ENCODE data around the gene ATP8B2. TPM values are rescaled to one million over a fixed set of nuclear protein-coding genes. Genes with fewer than 3 reads are reported as not detected.
"Not testable (repeated sequence)": the region's sequence is repeated elsewhere in the genome, so short reads cannot be mapped to it uniquely, and the experiment has no call there.

Gene ATP8B2
- total RNA-seq, 4 donors from 2014 or later, result 2.4 to 55.5 (median 11.1) TPM

DNA sequence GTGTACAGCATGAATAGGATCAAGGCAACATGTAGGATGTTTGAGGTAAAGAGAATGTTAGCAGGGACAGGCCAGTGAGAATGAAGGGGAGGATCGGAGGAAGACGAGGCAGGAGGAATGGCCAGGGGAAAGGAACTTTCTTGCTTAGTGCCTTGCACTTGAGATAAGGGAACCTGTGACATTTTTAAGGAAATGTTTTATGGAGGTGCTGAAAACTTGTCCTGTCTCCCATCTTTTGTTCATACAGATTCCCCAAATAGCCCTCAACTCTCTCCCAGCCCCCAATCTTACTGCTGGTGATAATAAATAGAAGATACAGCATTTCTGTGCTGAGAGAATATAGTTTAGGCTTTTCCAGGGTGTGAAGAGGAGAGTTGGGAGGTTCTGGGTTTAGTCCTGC, 13.6 kb downstream of the ATP8B2 start:
- peaks cover under 1 to 75% (median 2%) of the 10 kb centered on the region in 3 donors for H3K36me3 ChIP-seq
- WGBS, 2 donors, result 88 to 95% methylated on average over 2 of the region's 2 CpGs
- intact Hi-C loops (cut with DNase I), result no loop called here
- H3K27ac ChIP-seq, result no peak overlapping the region
- no peaks in the 10 kb centered on the region for H3K27me3 ChIP-seq
- no peaks in the 10 kb centered on the region for H3K9me3 ChIP-seq
- TF ChIP-seq, protein P1, sequence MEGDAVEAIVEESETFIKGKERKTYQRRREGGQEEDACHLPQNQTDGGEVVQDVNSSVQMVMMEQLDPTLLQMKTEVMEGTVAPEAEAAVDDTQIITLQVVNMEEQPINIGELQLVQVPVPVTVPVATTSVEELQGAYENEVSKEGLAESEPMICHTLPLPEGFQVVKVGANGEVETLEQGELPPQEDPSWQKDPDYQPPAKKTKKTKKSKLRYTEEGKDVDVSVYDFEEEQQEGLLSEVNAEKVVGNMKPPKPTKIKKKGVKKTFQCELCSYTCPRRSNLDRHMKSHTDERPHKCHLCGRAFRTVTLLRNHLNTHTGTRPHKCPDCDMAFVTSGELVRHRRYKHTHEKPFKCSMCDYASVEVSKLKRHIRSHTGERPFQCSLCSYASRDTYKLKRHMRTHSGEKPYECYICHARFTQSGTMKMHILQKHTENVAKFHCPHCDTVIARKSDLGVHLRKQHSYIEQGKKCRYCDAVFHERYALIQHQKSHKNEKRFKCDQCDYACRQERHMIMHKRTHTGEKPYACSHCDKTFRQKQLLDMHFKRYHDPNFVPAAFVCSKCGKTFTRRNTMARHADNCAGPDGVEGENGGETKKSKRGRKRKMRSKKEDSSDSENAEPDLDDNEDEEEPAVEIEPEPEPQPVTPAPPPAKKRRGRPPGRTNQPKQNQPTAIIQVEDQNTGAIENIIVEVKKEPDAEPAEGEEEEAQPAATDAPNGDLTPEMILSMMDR (IDR thresholded peaks at IDR 0.05), result no peak
- TF ChIP-seq POLR2A (IDR thresholded peaks at IDR 0.05), result no peak
- peaks cover 0 to 52% (median 17%) of the 10 kb centered on the region in 3 donors for H3K4me1 ChIP-seq
- H3K4me3 ChIP-seq, result no peak overlapping the region
- DNase-seq, result no peak

DNA sequence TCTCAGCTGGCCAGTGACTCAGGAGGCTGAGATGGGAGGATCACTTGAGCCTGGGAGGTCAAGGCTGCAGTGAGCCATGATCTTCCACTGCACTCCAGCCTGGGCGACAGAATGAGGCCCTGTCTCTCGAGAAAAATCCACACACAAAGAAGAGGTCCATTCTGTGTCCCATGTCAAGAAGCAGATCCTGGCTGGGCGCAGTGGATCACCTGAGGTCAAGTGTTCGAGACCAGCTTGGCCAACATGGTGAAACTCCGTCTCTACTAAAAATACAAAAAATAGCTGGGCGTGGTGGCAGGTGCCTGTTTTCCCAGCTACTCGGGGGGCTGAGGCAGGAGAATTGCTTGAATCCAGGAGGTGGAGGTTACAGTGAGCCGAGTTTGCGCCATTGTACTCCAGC, 16.0 kb downstream of the ATP8B2 start:
- intact Hi-C loops (cut with DNase I); H3K27ac ChIP-seq; H3K27me3 ChIP-seq; DNase-seq; H3K9me3 ChIP-seq; H3K4me3 ChIP-seq: not testable (repeated sequence)
- Histone ChIP-seq H3K4me1 (peaks cover 0 to 31% (median 7%) of the 10 kb centered on the region in 3 donors), H3K36me3 (peaks cover 13 to 93% (median 27%) of the 10 kb centered on the region in 3 donors)
- WGBS, 2 donors, result 92 to 96% methylated on average over 4 to 9 of the region's 9 CpGs

- H3K36me3 ChIP-seq, result peaks cover 13 to 99% (median 28%) of the 10 kb centered on the region in 3 donors
- intact Hi-C loops (cut with DNase I), result no loop called here
- 57 to 80% methylated on average over 1 to 5 of the region's 7 CpGs for WGBS, 2 donors
Measured at GRCh38 chr1:154342132-154342531, 16.8 kb downstream of the ATP8B2 start.

GRCh38 chr1:154342836-154343472, 17.6 kb downstream of the ATP8B2 start:
- intact Hi-C loops (cut with DNase I), result no loop called here
- Histone ChIP-seq H3K27me3 (no peaks in the 10 kb centered on the region), H3K4me3 (peak overlapping the region in 2 of 4 donors; percentile 1 to 8), H3K4me1 (peaks cover 0 to 31% (median 7%) of the 10 kb centered on the region in 3 donors), H3K9me3 (no peaks in the 10 kb centered on the region), H3K36me3 (peaks cover 13 to 97% (median 28%) of the 10 kb centered on the region in 3 donors), H3K27ac (peak overlapping the region in 2 of 4 donors; percentile 48 to 49)
- 70 to 82% methylated on average over 7 to 10 of the region's 21 CpGs for WGBS, 2 donors
- DNase-seq, result no peak
- TF ChIP-seq POLR2A (IDR thresholded peaks at IDR 0.05), result peak in 1 of 4 donors; percentile 34
- TF ChIP-seq, protein P1 (IDR thresholded peaks at IDR 0.05), result no peak

More at GRCh38 chr1:154342132-154342531, 16.8 kb downstream of the ATP8B2 start:
- Histone ChIP-seq H3K27ac (peak overlapping the region in 2 of 4 donors; percentile 48 to 49), H3K4me3 (no peak overlapping the region), H3K27me3 (no peaks in the 10 kb centered on the region), H3K4me1 (peaks cover 0 to 31% (median 7%) of the 10 kb centered on the region in 3 donors), H3K9me3 (no peaks in the 10 kb centered on the region)
- no peak for TF ChIP-seq POLR2A (IDR thresholded peaks at IDR 0.05)
- TF ChIP-seq, protein P1 (IDR thresholded peaks at IDR 0.05), result no peak
- DNase-seq, result no peak

- Histone ChIP-seq H3K27me3 (no peaks in the 10 kb centered on the region), H3K9me3 (no peaks in the 10 kb centered on the region), H3K4me3 (no peak overlapping the region), H3K27ac (no peak overlapping the region), H3K36me3 (peaks cover 13 to 94% (median 34%) of the 10 kb centered on the region in 3 donors), H3K4me1 (peaks cover 0 to 17% (median 7%) of the 10 kb centered on the region in 3 donors)
- WGBS, 2 donors, result 67 to 78% methylated on average over 9 to 12 of the region's 12 CpGs
- intact Hi-C loops (cut with DNase I), result no loop called here
- TF ChIP-seq, protein P1 (IDR thresholded peaks at IDR 0.05), result peak; percentile 22 to 56 (median 45)
- no peak for TF ChIP-seq POLR2A (IDR thresholded peaks at IDR 0.05)
- DNase-seq, result no peak
Measured at GRCh38 chr1:154344977-154345837, 19.9 kb downstream of the ATP8B2 start.

All from esophagus squamous epithelium (tissue), 5 donors.